K562 (cell line): ENCODE measurements around the gene TMEM123. TPM values are rescaled to one million over a fixed set of nuclear protein-coding genes. Genes with fewer than 3 reads are reported as not detected.

Experiments used
- CREB1 ChIP-seq, 2 experiments: sonication (generic) in 1 of 2; formaldehyde crosslinking in 1 of 2; IDR thresholded peaks; 2 replicates each; pipeline versions ENCODE4 v1.6.1 to v1.8.0; 2012 to 2022; ENCODE audit warnings: inconsistent platforms in 1 of 2, mild to moderate bottlenecking in 1 of 2, missing genetic modification reagents in 1 of 2, moderate library complexity in 1 of 2
- HDAC6 ChIP-seq: IDR thresholded peaks from 2 replicates; pipeline ENCODE4 v1.6.1; 2012; ENCODE audit warnings: low read depth, mild to moderate bottlenecking, control low read depth, inconsistent platforms, low read length, moderate library complexity
- KLF16 ChIP-seq: IDR thresholded peaks from 2 replicates; pipeline ENCODE4 v1.6.1; 2016; ENCODE audit warnings: antibody characterized with exemption
- NCOA2 ChIP-seq, 2 experiments: fragments of 450-650 bp; IDR thresholded peaks; 2 replicates each; pipeline ENCODE4 v1.6.1; 2018; ENCODE audit warnings: mild to moderate bottlenecking in 2 of 2, moderate library complexity in 1 of 2; ENCODE audit not compliant: partially characterized antibody in 2 of 2
- SAFB2 ChIP-seq: fragments of 200-400 bp; formaldehyde crosslinking; IDR thresholded peaks from 2 replicates; pipeline ENCODE4 v1.6.1; 2018; ENCODE audit warnings: borderline replicate concordance, low read length, low read depth, moderate library complexity; ENCODE audit not compliant: severe bottlenecking
- ZNF184 ChIP-seq: sonication (generic); formaldehyde crosslinking; IDR thresholded peaks from 2 replicates; pipeline ENCODE4 v1.5.0; 2020; ENCODE audit warnings: missing genetic modification reagents
- ZNF263 ChIP-seq: sonication (generic); formaldehyde crosslinking; IDR thresholded peaks from 2 replicates; pipeline ENCODE4 v1.8.0; 2022; ENCODE audit warnings: mild to moderate bottlenecking, missing genetic modification reagents, borderline replicate concordance
- ZNF408 ChIP-seq: fragments of 250-450 bp; sonication (Bioruptor Pico); IDR thresholded peaks from 2 replicates; pipeline ENCODE4 v1.4.0; 2020; ENCODE audit warnings: low read depth, mild to moderate bottlenecking, moderate library complexity
- polyA plus RNA-seq, 8 experiments: library from polyadenylated mRNA; depleted of rRNA in 4 of 8; stranded (reverse) in 5 of 8; unstranded in 3 of 8; fragments of >200 nt; fragmentation: Nextera tagmentation in 2 of 8; fragmentation: Illumina TruSeq in 1 of 8; extraction: Ambion mirVana in 2 of 8; extraction: Trizol in 1 of 8; gene quantifications; 2 replicates each; pipeline versions ENCODE4 v1.2.1 to v1.2.3, GENCODE V29; 2011 to 2014; ENCODE audit warnings: inconsistent platforms in 1 of 8, missing spikeins in 1 of 8
- total RNA-seq, 7 experiments: library from RNA; depleted of rRNA in 6 of 7; stranded (reverse); fragments of >200 nt in 6 of 7; fragmentation: Illumina TruSeq in 2 of 7; extraction: Trizol in 2 of 7; gene quantifications; 2 replicates each; pipeline versions ENCODE4 v1.2.1 to v1.2.3, GENCODE V29; 2011 to 2021; ENCODE audit warnings: low replicate concordance in 1 of 7
- TF ChIP-seq, protein P1 (sequence below): sonication (generic); formaldehyde crosslinking; IDR thresholded peaks from 2 replicates; pipeline ENCODE4 v1.8.1; 2023; ENCODE audit warnings: missing genetic modification reagents, mild to moderate bottlenecking, borderline replicate concordance

The TMEM123 gene
- total and polyA plus RNA-seq, 9 of the 15 experiments (the other 6 are each of a cell fraction or from before 2014, with no cell fraction given): 19.8 to 344 (median 82.4) TPM

GRCh38 chr11:102393272-102393730, 59.3 kb downstream of the TMEM123 start (continued):
- TF ChIP-seq, protein P1, sequence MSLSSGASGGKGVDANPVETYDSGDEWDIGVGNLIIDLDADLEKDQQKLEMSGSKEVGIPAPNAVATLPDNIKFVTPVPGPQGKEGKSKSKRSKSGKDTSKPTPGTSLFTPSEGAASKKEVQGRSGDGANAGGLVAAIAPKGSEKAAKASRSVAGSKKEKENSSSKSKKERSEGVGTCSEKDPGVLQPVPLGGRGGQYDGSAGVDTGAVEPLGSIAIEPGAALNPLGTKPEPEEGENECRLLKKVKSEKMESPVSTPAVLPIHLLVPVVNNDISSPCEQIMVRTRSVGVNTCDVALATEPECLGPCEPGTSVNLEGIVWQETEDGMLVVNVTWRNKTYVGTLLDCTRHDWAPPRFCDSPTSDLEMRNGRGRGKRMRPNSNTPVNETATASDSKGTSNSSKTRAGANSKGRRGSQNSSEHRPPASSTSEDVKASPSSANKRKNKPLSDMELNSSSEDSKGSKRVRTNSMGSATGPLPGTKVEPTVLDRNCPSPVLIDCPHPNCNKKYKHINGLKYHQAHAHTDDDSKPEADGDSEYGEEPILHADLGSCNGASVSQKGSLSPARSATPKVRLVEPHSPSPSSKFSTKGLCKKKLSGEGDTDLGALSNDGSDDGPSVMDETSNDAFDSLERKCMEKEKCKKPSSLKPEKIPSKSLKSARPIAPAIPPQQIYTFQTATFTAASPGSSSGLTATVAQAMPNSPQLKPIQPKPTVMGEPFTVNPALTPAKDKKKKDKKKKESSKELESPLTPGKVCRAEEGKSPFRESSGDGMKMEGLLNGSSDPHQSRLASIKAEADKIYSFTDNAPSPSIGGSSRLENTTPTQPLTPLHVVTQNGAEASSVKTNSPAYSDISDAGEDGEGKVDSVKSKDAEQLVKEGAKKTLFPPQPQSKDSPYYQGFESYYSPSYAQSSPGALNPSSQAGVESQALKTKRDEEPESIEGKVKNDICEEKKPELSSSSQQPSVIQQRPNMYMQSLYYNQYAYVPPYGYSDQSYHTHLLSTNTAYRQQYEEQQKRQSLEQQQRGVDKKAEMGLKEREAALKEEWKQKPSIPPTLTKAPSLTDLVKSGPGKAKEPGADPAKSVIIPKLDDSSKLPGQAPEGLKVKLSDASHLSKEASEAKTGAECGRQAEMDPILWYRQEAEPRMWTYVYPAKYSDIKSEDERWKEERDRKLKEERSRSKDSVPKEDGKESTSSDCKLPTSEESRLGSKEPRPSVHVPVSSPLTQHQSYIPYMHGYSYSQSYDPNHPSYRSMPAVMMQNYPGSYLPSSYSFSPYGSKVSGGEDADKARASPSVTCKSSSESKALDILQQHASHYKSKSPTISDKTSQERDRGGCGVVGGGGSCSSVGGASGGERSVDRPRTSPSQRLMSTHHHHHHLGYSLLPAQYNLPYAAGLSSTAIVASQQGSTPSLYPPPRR (CRISPR knock-in tag): no peak
- no peak for TF ChIP-seq HDAC6
- no peak for TF ChIP-seq ZNF263 (CRISPR knock-in tag)
- no peak for TF ChIP-seq ZNF184 (CRISPR knock-in tag)
- no peak for TF ChIP-seq SAFB2
- no peak for TF ChIP-seq NCOA2 (IDR thresholded peaks at IDR 0.05; ENCODE audit: partially characterized antibody in 2 of 2)
- no peak for TF ChIP-seq ZNF408 (CRISPR knock-in tag)
- TF ChIP-seq CREB1 (IDR thresholded peaks at IDR 0.05): no peak
- no peak for TF ChIP-seq CREB1 (CRISPR knock-in tag; IDR thresholded peaks at IDR 0.05)
- TF ChIP-seq KLF16: no peak
